Panc1 (cell line): Measurements from ENCODE around the gene TLE3. TPM values are rescaled to one million over a fixed set of nuclear protein-coding genes. Genes with fewer than 3 reads are reported as not detected.
A peak's percentile ranks its signal among the peaks of the same experiment; 100 is the strongest.

Source experiments
- ATAC-seq: fragments of 200-7000 bp; cut with Tn5 transposase; 2 replicates; pipeline ENCODE4 v1.9.1; 2020; ENCODE audit warnings: mild to moderate bottlenecking, moderate library complexity
- BruUV-seq: library from RNA; stranded (reverse); fragments of 400-500 nt; replicated peaks from 2 replicates; lab custom pipeline; 2021; lab: Mats Ljungman, UMichigan
- CTCF ChIA-PET: fragments of 300-600 bp; sonication (Branson Sonifier 250); formaldehyde crosslinking; loops from one replicate; lab custom pipeline; 2022; ENCODE audit warnings: antibody characterized with exemption; lab: Charles Lee
- POLR2A ChIA-PET: fragments of 300-600 bp; sonication (Branson Sonifier 250); formaldehyde crosslinking; loops from one replicate; lab custom pipeline; 2022; ENCODE audit warnings: antibody characterized with exemption; lab: Charles Lee
- DNase-seq: peaks from one replicate; pipeline ENCODE4 v3.0.0-alpha.2; 2010; ENCODE audit warnings: low read depth, low spot score
- H3K27ac ChIP-seq: 2 replicates; pipeline ENCODE4 v1.5.1; 2011; ENCODE audit warnings: mild to moderate bottlenecking, low read length, inconsistent platforms
- H3K27me3 ChIP-seq: fragments of 200-500 bp; sonication (Bioruptor generic); 2 replicates; pipeline ENCODE4 v1.6.0; 2014; ENCODE audit warnings: low read length, inconsistent platforms; ENCODE audit not compliant: control insufficient read depth, insufficient read depth
- H3K36me3 ChIP-seq: fragments of 200-500 bp; sonication (Bioruptor generic); 2 replicates; pipeline ENCODE4 v1.5.1; 2014; ENCODE audit warnings: inconsistent platforms, mild to moderate bottlenecking, low read length, moderate library complexity; ENCODE audit not compliant: control insufficient read depth, insufficient read depth
- H3K4me1 ChIP-seq: 2 replicates; pipeline ENCODE4 v1.5.1; 2011; ENCODE audit warnings: inconsistent platforms, mild to moderate bottlenecking, low read length, moderate library complexity; ENCODE audit not compliant: control insufficient read depth, insufficient read depth
- H3K4me3 ChIP-seq, 2 experiments: 2 replicates each; pipeline ENCODE4 v1.5.1; 2011 to 2012; ENCODE audit warnings: low read depth in 2 of 2, low read length in 2 of 2, mild to moderate bottlenecking in 2 of 2, inconsistent platforms in 1 of 2, moderate library complexity in 1 of 2
- H3K9me3 ChIP-seq: fragments of 200-500 bp; sonication (Bioruptor generic); 2 replicates; pipeline ENCODE4 v1.5.1; 2014; ENCODE audit warnings: low read depth, mild to moderate bottlenecking, inconsistent platforms, low read length, moderate library complexity; ENCODE audit not compliant: control insufficient read depth, insufficient read depth
- CTCF ChIP-seq: fragments of 450-650 bp; IDR thresholded peaks from 2 replicates; pipeline ENCODE4 v1.5.1; 2017; ENCODE audit warnings: mild to moderate bottlenecking
- POLR2AphosphoS5 ChIP-seq: IDR thresholded peaks from 2 replicates; pipeline ENCODE4 v1.6.1; 2012; ENCODE audit warnings: mild to moderate bottlenecking, low read depth, low read length, moderate library complexity
- TCF7L2 ChIP-seq: IDR thresholded peaks from 2 replicates; pipeline ENCODE4 v1.6.1; 2011; ENCODE audit warnings: mild to moderate bottlenecking, low read depth, low read length, inconsistent platforms
- in situ Hi-C: cut with HindIII; loops from 2 replicates; pipeline ENCODE4 v1.10.0; 2016; ENCODE audit warnings: low sequenced_read_pairs, low pct_unique_long_range_greater_than_20kb
- intact Hi-C: fragments of 100-400 bp; cut with micrococcal nuclease; formaldehyde crosslinking; loops from one replicate; pipeline ENCODE4 v1.10.0; 2022; ENCODE audit not compliant: unreplicated experiment
- total RNA-seq: library from RNA; stranded (reverse); gene quantifications from one replicate; pipeline ENCODE4 v1.2.1, GENCODE V29; 2021; ENCODE audit not compliant: unreplicated experiment

TLE3 gene
- total RNA-seq, 1 experiment from 2014 or later: 132 TPM

GRCh38 chr15:70091726-70092463, 5.8 kb downstream of the TLE3 start:
- ATAC-seq: peak; percentile 68
- peaks cover 61% of the 10 kb centered on the region for H3K4me1 ChIP-seq

GRCh38 chr15:70090436-70091296, 7.1 kb downstream of the TLE3 start:
- ATAC-seq: no peak
- H3K9me3 ChIP-seq: no peaks in the 10 kb centered on the region
- TF ChIP-seq TCF7L2: no peak
- ChIA-PET CTCF (no interaction called here), POLR2A (no interaction called here)
- H3K4me1 ChIP-seq: peaks cover 61% of the 10 kb centered on the region
- H3K36me3 ChIP-seq: peaks cover 25% of the 10 kb centered on the region
- in situ Hi-C loops (no loop called here), intact Hi-C loops (loop anchor here (5.0 to 10.0 kb wide), 3 partner anchors 374 to 613 kb away; no protein-coding TSS in a partner anchor)
- no peak overlapping the region for H3K4me3 ChIP-seq
- no peaks in the 10 kb centered on the region for H3K27me3 ChIP-seq
- no peak for DNase-seq
- BruUV-seq: no TSS peak
- peak overlapping the region; percentile 85 for H3K27ac ChIP-seq

More at GRCh38 chr15:70091726-70092463, 5.8 kb downstream of the TLE3 start:
- intact Hi-C loops (loop anchor here (5.0 to 10.0 kb wide), 3 partner anchors 373 to 615 kb away; no protein-coding TSS in a partner anchor), in situ Hi-C loops (no loop called here)
- Histone ChIP-seq H3K27me3 (no peaks in the 10 kb centered on the region), H3K9me3 (no peaks in the 10 kb centered on the region), H3K27ac (peak overlapping the region; percentile 85), H3K36me3 (peaks cover 20% of the 10 kb centered on the region), H3K4me3 (peak overlapping the region; percentile 11 to 36; a peak in 3 of 4 replicates)
- no peak for TF ChIP-seq CTCF
- TF ChIP-seq POLR2AphosphoS5: peak; percentile 60
- no peak for TF ChIP-seq TCF7L2
- DNase-seq: no peak
- POLR2A ChIA-PET: interaction anchor here (0.6 to 0.7 kb wide), 3 partner anchors 86 to 487 kb away, joined by 3 to 8 read pairs (median 3); no protein-coding TSS in a partner anchor
- CTCF ChIA-PET: interaction anchor here (0.6 to 0.7 kb wide), 2 partner anchors 167 to 417 kb away, joined by 3 to 4 read pairs; no protein-coding TSS in a partner anchor
- BruUV-seq: no TSS peak

- ChIA-PET CTCF (no interaction called here), POLR2A (no interaction called here)
- H3K9me3 ChIP-seq: no peaks in the 10 kb centered on the region
- intact Hi-C loops: no loop called here
- no peaks in the 10 kb centered on the region for H3K27me3 ChIP-seq
- H3K4me1 ChIP-seq: peaks cover 58% of the 10 kb centered on the region
- no peak overlapping the region for H3K4me3 ChIP-seq
- H3K27ac ChIP-seq: peak overlapping the region; percentile 65
- H3K36me3 ChIP-seq: peaks cover 26% of the 10 kb centered on the region
- DNase-seq: no peak
- ATAC-seq: no peak
- in situ Hi-C loops: no loop called here
- BruUV-seq: no TSS peak
- no peak for TF ChIP-seq TCF7L2
Measured at GRCh38 chr15:70089692-70089971, 8.1 kb downstream of the TLE3 start.
